Lower leg skin (tissue), 4 donors: ENCODE measurements around the gene DFFA. TPM values are rescaled to one million over a fixed set of nuclear protein-coding genes. Genes with fewer than 3 reads are reported as not detected.

Experiments
- DNase-seq, 2 donors: peaks; one replicate each; pipeline ENCODE4 v3.0.0-alpha.2; 2019; ENCODE audit warnings: low spot score in 2 of 2
- H3K4me3 ChIP-seq: fragments of 200-600 bp; sonication (generic); 2 replicates; pipeline ENCODE4 v1.5.1; 2017; ENCODE audit warnings: mild to moderate bottlenecking, low read depth; ENCODE audit not compliant: poor library complexity, severe bottlenecking
- CTCF ChIP-seq, 3 donors: fragments of 450-650 bp; IDR thresholded peaks; one replicate each; pipeline ENCODE4 v1.5.1; 2016; ENCODE audit warnings: antibody characterized with exemption in 3 of 3, mild to moderate bottlenecking in 3 of 3, moderate library complexity in 2 of 3
- POLR2A ChIP-seq, 2 donors: fragments of 450-650 bp; IDR thresholded peaks; one replicate each; pipeline ENCODE4 v1.6.1; 2016 to 2017; ENCODE audit warnings: antibody characterized with exemption in 2 of 2, mild to moderate bottlenecking in 1 of 2, moderate library complexity in 1 of 2
- WGBS, 2 donors: methylation state at CpG; one replicate each; pipeline ENCODE4 v1.1.5; 2018; 5-methylcytosine and 5-hydroxymethylcytosine counted together
- intact Hi-C: fragments of 100-400 bp; cut with DNase I; formaldehyde crosslinking; loops from one replicate; pipeline ENCODE4 v1.15.0; 2023; ENCODE audit warnings: low total_unique reads
- total RNA-seq, 4 donors: library from RNA; depleted of rRNA; stranded (reverse); fragments of >200 nt; gene quantifications; one replicate each; pipeline ENCODE4 v1.1.0, GENCODE V29; 2016

The DFFA gene
- total RNA-seq, 4 donors from 2014 or later: 14.1 to 20.9 (median 18.0) TPM

- DNase-seq: no peak
- H3K4me3 ChIP-seq: no peak overlapping the region
- intact Hi-C loops: no loop called here
- WGBS, 2 donors: 21 to 27% methylated on average over 6 of the region's 6 CpGs
- TF ChIP-seq CTCF (IDR thresholded peaks at IDR 0.05) (no peak), POLR2A (IDR thresholded peaks at IDR 0.05) (no peak)
These were observed 21.5 kb downstream of the DFFA start for GRCh38 chr1:10450836-10451235.

GRCh38 chr1:10450156-10450814 is 22.0 kb downstream of the DFFA start:
- no peak overlapping the region for H3K4me3 ChIP-seq
- no peak for TF ChIP-seq POLR2A (IDR thresholded peaks at IDR 0.05)
- no peak for TF ChIP-seq CTCF (IDR thresholded peaks at IDR 0.05)
- 81 to 84% methylated on average over 18 to 21 of the region's 21 CpGs for WGBS, 2 donors
- intact Hi-C loops: no loop called here
- DNase-seq: no peak

GRCh38 chr1:10449751-10450150 is 22.6 kb downstream of the DFFA start, which contains the start of gene CORT:
Gene CORT, plus strand, starts transcription at chr1:10450031. Its CDS starts 193 bp downstream, at chr1:10450224.
- TF ChIP-seq CTCF (IDR thresholded peaks at IDR 0.05) (no peak), POLR2A (IDR thresholded peaks at IDR 0.05) (no peak)
- 86 to 92% methylated on average over 10 of the region's 10 CpGs for WGBS, 2 donors
- intact Hi-C loops: no loop called here
- no peak for DNase-seq
- H3K4me3 ChIP-seq: no peak within 1 kb of the TSS

- intact Hi-C loops: no loop called here
- no peak for TF ChIP-seq CTCF (IDR thresholded peaks at IDR 0.05)
- no peak for TF ChIP-seq POLR2A (IDR thresholded peaks at IDR 0.05)
- no peak for DNase-seq
- no peak overlapping the region for H3K4me3 ChIP-seq
- WGBS, 2 donors: 97% methylated on average over 7 of the region's 7 CpGs
These were observed 25.4 kb downstream of the DFFA start for GRCh38 chr1:10446790-10447422.

GRCh38 chr1:10444795-10445397 is 27.4 kb downstream of the DFFA start:
- H3K4me3 ChIP-seq: no peak overlapping the region
- WGBS, 2 donors: 66 to 73% methylated on average over 7 of the region's 7 CpGs
- intact Hi-C loops: no loop called here
- TF ChIP-seq POLR2A (IDR thresholded peaks at IDR 0.05): no peak
- no peak for TF ChIP-seq CTCF (IDR thresholded peaks at IDR 0.05)
- DNase-seq: no peak
